OCI-LY7 (cell line): Measurements from ENCODE around the gene KIF9. TPM values are rescaled to one million over a fixed set of nuclear protein-coding genes. Genes with fewer than 3 reads are reported as not detected.
"Not testable (repeated sequence)": the region's sequence is repeated elsewhere in the genome, so short reads cannot be mapped to it uniquely, and the experiment has no call there.

ENCODE experiments used
- BruUV-seq: library from RNA; stranded (reverse); fragments of 400-500 nt; replicated peaks from 2 replicates; lab custom pipeline; 2021; lab: Mats Ljungman, UMichigan
- CTCF ChIA-PET: fragments of 300-600 bp; sonication (Branson Sonifier 250); formaldehyde crosslinking; loops from one replicate; lab custom pipeline; 2022; ENCODE audit warnings: antibody characterized with exemption; ENCODE audit not compliant: unreplicated experiment; lab: Charles Lee
- POLR2A ChIA-PET: fragments of 300-600 bp; sonication (Branson Sonifier 250); formaldehyde crosslinking; loops from one replicate; lab custom pipeline; 2022; ENCODE audit warnings: antibody characterized with exemption; lab: Charles Lee
- DNase-seq: peaks from one replicate; pipeline ENCODE4 v3.0.0-alpha.2; 2015; ENCODE audit warnings: low spot score
- H2AFZ ChIP-seq: fragments of 200-600 bp; sonication (generic), shearing (Covaris generic); 2 replicates; pipeline ENCODE4 v1.6.1; 2014; ENCODE audit warnings: mild to moderate bottlenecking, antibody characterized with exemption, low read length, moderate library complexity
- H3K27ac ChIP-seq: fragments of 200-600 bp; sonication (generic); 2 replicates; pipeline ENCODE4 v1.5.1; 2014; ENCODE audit warnings: mixed run types, low read depth, mild to moderate bottlenecking, moderate library complexity, low read length, inconsistent platforms; ENCODE audit not compliant: poor library complexity, severe bottlenecking
- H3K36me3 ChIP-seq: fragments of 200-600 bp; sonication (generic); 2 replicates; pipeline ENCODE4 v1.6.1; 2014; ENCODE audit warnings: mild to moderate bottlenecking, antibody characterized with exemption, low read length, moderate library complexity, mixed read lengths; ENCODE audit not compliant: insufficient read depth
- H3K4me1 ChIP-seq: fragments of 200-600 bp; sonication (generic); 2 replicates; pipeline ENCODE4 v1.5.1; 2014; ENCODE audit warnings: mild to moderate bottlenecking, low read length; ENCODE audit not compliant: insufficient read depth, poor library complexity, severe bottlenecking
- H3K4me2 ChIP-seq: fragments of 200-600 bp; sonication (generic); 2 replicates; pipeline ENCODE4 v1.6.1; 2014; ENCODE audit warnings: mild to moderate bottlenecking, low read length
- H3K4me3 ChIP-seq: fragments of 200-600 bp; sonication (generic); 2 replicates; pipeline ENCODE4 v1.5.1; 2014; ENCODE audit warnings: mild to moderate bottlenecking, low read depth, low read length; ENCODE audit not compliant: poor library complexity, severe bottlenecking
- H3K79me2 ChIP-seq: fragments of 200-600 bp; sonication (generic); 2 replicates; pipeline ENCODE4 v1.6.1; 2016; ENCODE audit warnings: low read depth, mild to moderate bottlenecking, low read length, moderate library complexity, mixed read lengths; ENCODE audit not compliant: insufficient read depth
- H3K9me2 ChIP-seq: fragments of 200-600 bp; sonication (generic); 2 replicates; pipeline ENCODE4 v1.6.1; 2016; ENCODE audit warnings: mild to moderate bottlenecking, low read length, mixed read lengths; ENCODE audit not compliant: insufficient read depth
- H3K9me3 ChIP-seq: fragments of 200-600 bp; sonication (generic); 2 replicates; pipeline ENCODE4 v1.6.1; 2014; ENCODE audit warnings: mild to moderate bottlenecking, mixed run types, low read length, mixed read lengths
- H4K20me1 ChIP-seq: fragments of 200-600 bp; sonication (generic); 2 replicates; pipeline ENCODE4 v1.6.1; 2014; ENCODE audit warnings: mild to moderate bottlenecking, antibody characterized with exemption, low read length, moderate library complexity, mixed read lengths; ENCODE audit not compliant: insufficient read depth
- CTCF ChIP-seq: fragments of 200-600 bp; sonication (generic); conservative IDR thresholded peaks from 2 replicates; pipeline ENCODE4 v1.5.1; 2014; ENCODE audit warnings: mild to moderate bottlenecking, antibody characterized with exemption, low read length, moderate library complexity, mixed read lengths
- EZH2phosphoT487 ChIP-seq: fragments of 200-600 bp; sonication (generic); IDR thresholded peaks from 2 replicates; pipeline ENCODE4 v1.6.1; 2018; ENCODE audit warnings: low read depth, borderline replicate concordance, mild to moderate bottlenecking, mixed run types, antibody characterized with exemption, low read length, moderate library complexity, mixed read lengths
- intact Hi-C: fragments of 100-400 bp; cut with micrococcal nuclease; formaldehyde crosslinking; loops from one replicate; pipeline ENCODE4 v1.10.0; 2022; ENCODE audit not compliant: unreplicated experiment
- total RNA-seq, 2 experiments: library from RNA; depleted of rRNA in 1 of 2; stranded (reverse); fragments of >200 nt in 1 of 2; shearing (Covaris generic) in 1 of 2; gene quantifications; 2 replicates each; pipeline ENCODE4 v1.2.3, GENCODE V29; 2014 to 2022

KIF9 gene
- total RNA-seq, 2 experiments from 2014 or later: 11.0 to 11.7 TPM

DNA sequence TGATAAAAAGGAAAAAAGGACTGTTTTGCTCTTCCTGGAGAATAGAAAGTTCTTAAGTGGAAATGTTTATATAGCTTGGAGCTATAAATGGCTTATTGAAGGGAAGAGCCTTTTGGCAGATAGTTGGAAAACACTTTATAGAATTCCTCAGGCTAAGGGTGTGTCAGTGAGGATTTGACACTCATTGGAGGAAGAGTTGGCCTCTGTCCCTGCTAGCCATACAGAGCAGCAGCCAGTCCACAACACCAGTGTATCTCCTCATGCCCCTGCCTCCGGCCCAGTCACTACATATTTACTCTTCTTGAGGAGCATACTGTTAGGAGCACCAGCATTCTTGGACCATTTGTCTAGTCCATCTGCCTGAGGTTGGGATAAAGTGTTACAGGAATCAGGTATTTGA lies 36.3 kb upstream of the KIF9 start:
- no peak overlapping the region for H3K4me2 ChIP-seq
- H3K9me3 ChIP-seq: no peaks in the 10 kb centered on the region
- DNase-seq: no peak
- intact Hi-C loops: no loop called here
- H3K4me1 ChIP-seq: no peaks in the 10 kb centered on the region
- no peak overlapping the region for H2AFZ ChIP-seq
- H3K4me3 ChIP-seq: no peak overlapping the region
- ChIA-PET CTCF (no interaction called here), POLR2A (interaction anchor here (1.1 kb wide), 1 partner anchor 40 kb away, joined by 3 read pairs; no protein-coding TSS in a partner anchor)
- peaks cover 8% of the 10 kb centered on the region; the same call in 1 of the 2 replicates for H3K79me2 ChIP-seq
- no peaks in the 10 kb centered on the region for H4K20me1 ChIP-seq
- H3K27ac ChIP-seq: no peak overlapping the region
- BruUV-seq: no TSS peak
- peaks cover 48% of the 10 kb centered on the region for H3K36me3 ChIP-seq
- no peaks in the 10 kb centered on the region for H3K9me2 ChIP-seq
- no peak for TF ChIP-seq EZH2phosphoT487
- no peak for TF ChIP-seq CTCF

GRCh38 chr3:47316151-47316550 lies 33.6 kb upstream of the KIF9 start:
- Histone ChIP-seq H3K36me3 (peaks cover 21% of the 10 kb centered on the region), H3K79me2 (peaks cover 15% of the 10 kb centered on the region; the same call in 1 of the 2 replicates)
- H3K9me3 ChIP-seq, H4K20me1 ChIP-seq, H3K4me3 ChIP-seq, H3K9me2 ChIP-seq, DNase-seq, BruUV-seq, intact Hi-C loops, H3K27ac ChIP-seq, H2AFZ ChIP-seq, CTCF ChIA-PET, H3K4me2 ChIP-seq, H3K4me1 ChIP-seq: not testable (repeated sequence)
- POLR2A ChIA-PET: interaction anchor here (0.6 to 1.5 kb wide), 2 partner anchors 14 to 233 kb away, joined by 3 to 4 read pairs; no protein-coding TSS in a partner anchor

- Histone ChIP-seq H3K9me3 (no peaks in the 10 kb centered on the region), H3K27ac (no peak overlapping the region), H3K9me2 (no peaks in the 10 kb centered on the region), H2AFZ (no peak overlapping the region), H4K20me1 (no peaks in the 10 kb centered on the region), H3K36me3 (peaks cover 18% of the 10 kb centered on the region), H3K4me3 (no peak overlapping the region), H3K4me1 (no peaks in the 10 kb centered on the region), H3K4me2 (no peak overlapping the region), H3K79me2 (peaks cover 15% of the 10 kb centered on the region; the same call in 1 of the 2 replicates)
- intact Hi-C loops: no loop called here
- ChIA-PET CTCF (interaction anchor here (1.1 kb wide), 1 partner anchor 11 kb away, joined by 3 read pairs; no protein-coding TSS in a partner anchor), POLR2A (interaction anchor here (1.0 to 2.4 kb wide), 3 partner anchors 23 to 40 kb away, joined by 3 to 11 read pairs (median 5); no protein-coding TSS in a partner anchor)
- DNase-seq: no peak
- TF ChIP-seq CTCF: no peak
- no peak for TF ChIP-seq EZH2phosphoT487
- BruUV-seq: no TSS peak
These were observed 32.6 kb upstream of the KIF9 start for GRCh38 chr3:47315069-47315647.
